HepG2 (cell line): ENCODE data around the gene VPS54. TPM values are rescaled to one million over a fixed set of nuclear protein-coding genes. Genes with fewer than 3 reads are reported as not detected.
A peak's percentile ranks its signal among the peaks of the same experiment; 100 is the strongest.

Experiments
- DMAP1 ChIP-seq: IDR thresholded peaks from 2 replicates; pipeline ENCODE4 v1.6.1; 2016
- HMGXB3 ChIP-seq: sonication (generic); formaldehyde crosslinking; IDR thresholded peaks from 2 replicates; pipeline ENCODE4 v1.4.0; 2020; ENCODE audit warnings: missing genetic modification reagents, borderline replicate concordance
- KLF6 ChIP-seq: IDR thresholded peaks from 2 replicates; pipeline ENCODE4 v1.8.0; 2016; ENCODE audit warnings: missing biosample characterization, missing genetic modification reagents
- KMT2A ChIP-seq: sonication (generic); formaldehyde crosslinking; IDR thresholded peaks from 2 replicates; pipeline ENCODE4 v1.4.0; 2020; ENCODE audit warnings: missing genetic modification reagents
- MED13 ChIP-seq: sonication (generic); formaldehyde crosslinking; IDR thresholded peaks from 2 replicates; pipeline ENCODE4 v1.5.0; 2020; ENCODE audit warnings: missing genetic modification reagents
- MYC ChIP-seq: sonication (generic); formaldehyde crosslinking; IDR thresholded peaks from 2 replicates; pipeline ENCODE4 v1.9.0; 2021; ENCODE audit warnings: missing genetic modification reagents, borderline replicate concordance
- NCOA1 ChIP-seq: sonication (generic); formaldehyde crosslinking; IDR thresholded peaks from 2 replicates; pipeline ENCODE4 v1.9.0; 2021; ENCODE audit warnings: missing genetic modification reagents
- NR2F2 ChIP-seq: IDR thresholded peaks from 2 replicates; pipeline ENCODE4 v1.6.1; 2012; ENCODE audit warnings: low read depth, inconsistent platforms, borderline replicate concordance
- POGK ChIP-seq: sonication (generic); formaldehyde crosslinking; conservative IDR thresholded peaks from 2 replicates; pipeline ENCODE4 v1.8.0; 2022; ENCODE audit warnings: mild to moderate bottlenecking, moderate library complexity, missing genetic modification reagents
- RERE ChIP-seq: IDR thresholded peaks from 2 replicates; pipeline ENCODE4 v1.6.1; 2016; ENCODE audit warnings: low read depth, missing genetic modification reagents, missing compliant biosample characterization
- RXRB ChIP-seq: IDR thresholded peaks from 2 replicates; pipeline ENCODE4 v1.6.1; 2016; ENCODE audit warnings: borderline replicate concordance, missing genetic modification reagents, missing compliant biosample characterization
- SMAD3 ChIP-seq: sonication (generic); formaldehyde crosslinking; IDR thresholded peaks from 2 replicates; pipeline ENCODE4 v1.4.0; 2020; ENCODE audit warnings: missing genetic modification reagents
- SNAPC2 ChIP-seq: sonication (generic); formaldehyde crosslinking; IDR thresholded peaks from 2 replicates; pipeline ENCODE4 v1.8.1; 2022; ENCODE audit warnings: mild to moderate bottlenecking, missing genetic modification reagents
- ZBTB20 ChIP-seq: sonication (generic); formaldehyde crosslinking; IDR thresholded peaks from 2 replicates; pipeline ENCODE4 v1.8.1; 2023; ENCODE audit warnings: missing genetic modification reagents, low read depth, mild to moderate bottlenecking, borderline replicate concordance
- ZNF12 ChIP-seq: sonication (generic); formaldehyde crosslinking; IDR thresholded peaks from 2 replicates; pipeline ENCODE4 v1.5.0; 2020; ENCODE audit warnings: missing genetic modification reagents
- ZNF678 ChIP-seq: sonication (generic); formaldehyde crosslinking; IDR thresholded peaks from 2 replicates; pipeline ENCODE4 v1.4.0; 2020; ENCODE audit warnings: mild to moderate bottlenecking, missing genetic modification reagents
- ZNF772 ChIP-seq: sonication (generic); formaldehyde crosslinking; IDR thresholded peaks from 2 replicates; pipeline ENCODE4 v1.5.0; 2020; ENCODE audit warnings: mild to moderate bottlenecking, missing genetic modification reagents
- polyA plus RNA-seq, 8 experiments: library from polyadenylated mRNA; depleted of rRNA in 3 of 8; stranded (reverse) in 7 of 8; unstranded in 1 of 8; fragments of >200 nt; fragmentation: Illumina TruSeq in 4 of 8; extraction: Trizol in 4 of 8; gene quantifications; 2 replicates each; pipeline versions ENCODE4 v1.2.1 to v1.2.3, GENCODE V29; 2011 to 2016; ENCODE audit warnings: low read depth in 4 of 8, missing spikeins in 1 of 8, mixed read lengths in 1 of 8; ENCODE audit not compliant: insufficient read depth in 1 of 8
- total RNA-seq, 5 experiments: library from RNA; depleted of rRNA; stranded (reverse); fragments of >200 nt; fragmentation: Illumina TruSeq; extraction: Trizol; gene quantifications; 2 replicates each; pipeline ENCODE4 v1.2.3, GENCODE V29; 2016; ENCODE audit warnings: low read depth in 1 of 5

VPS54 gene
- total and polyA plus RNA-seq, 2 of the 13 experiments (the other 11 are each of a cell fraction or from before 2014, with no cell fraction given): 64.7 to 77.5 TPM

- TF ChIP-seq HMGXB3 (CRISPR knock-in tag) (0 out of 2 replicates have a peak, but pooled peaks have one; percentile 54), MYC (peak; percentile 34; the same call in 1 of the 2 replicates), ZNF678 (CRISPR knock-in tag) (0 out of 2 replicates have a peak, but pooled peaks have one; percentile 7), ZNF772 (CRISPR knock-in tag) (0 out of 2 replicates have a peak, but pooled peaks have one; percentile 72), MED13 (peak; percentile 62; the same call in 1 of the 2 replicates), SMAD3 (CRISPR knock-in tag) (peak; percentile 89), ZNF12 (peak; percentile 59; the same call in 1 of the 2 replicates), RERE (CRISPR knock-in tag) (peak; percentile 84), KLF6 (peak; percentile 54; the same call in 1 of the 2 replicates), NCOA1 (CRISPR knock-in tag) (0 out of 2 replicates have a peak, but pooled peaks have one; percentile 74), DMAP1 (peak; percentile 52; the same call in 1 of the 2 replicates), POGK (CRISPR knock-in tag) (peak; percentile 46; the same call in 1 of the 2 replicates), KMT2A (CRISPR knock-in tag) (peak; percentile 52; the same call in 1 of the 2 replicates), NR2F2 (peak; percentile 69), ZBTB20 (CRISPR knock-in tag) (peak; percentile 87; the same call in 1 of the 2 replicates), RXRB (CRISPR knock-in tag) (peak; percentile 85), SNAPC2 (CRISPR knock-in tag) (0 out of 2 replicates have a peak, but pooled peaks have one; percentile 54)
Measured at GRCh38 chr2:63991173-63991999, 27.8 kb downstream of the VPS54 start (continued).
